Gastrocnemius medialis (tissue), 4 donors: ENCODE data around the gene SLC5A12.

Experiments used
- CTCF ChIP-seq, 5 experiments: fragments of 450-650 bp in 3 of 5; fragments of 200-600 bp in 2 of 5; sonication (generic) in 2 of 5; IDR thresholded peaks in 4 of 5; conservative IDR thresholded peaks in 1 of 5; 1 replicate in 4 of 5; 2 replicates in 1 of 5; pipeline ENCODE4 v1.5.1; 2016 to 2019; ENCODE audit warnings: antibody characterized with exemption in 5 of 5, mild to moderate bottlenecking in 3 of 5, moderate library complexity in 3 of 5
- POLR2A ChIP-seq, 2 donors: fragments of 450-650 bp; IDR thresholded peaks; one replicate each; pipeline ENCODE4 v1.6.1; 2017; ENCODE audit warnings: antibody characterized with exemption in 2 of 2, mild to moderate bottlenecking in 2 of 2, moderate library complexity in 2 of 2

- no peak for TF ChIP-seq CTCF (IDR thresholded peaks at IDR 0.05 in 4 of 5, conservative IDR thresholded peaks at IDR 0.05 in 1 of 5)
- TF ChIP-seq POLR2A (IDR thresholded peaks at IDR 0.05) = no peak
These were observed 33.2 kb downstream of the SLC5A12 start for GRCh38 chr11:26688701-26689100.
